Activated T-cell treated with anti-CD3 and anti-CD28 coated beads, Interleukin-2, amount 50 U/mL, for 72 hours (primary cell): ENCODE data around the gene CAMTA1. TPM values are rescaled to one million over a fixed set of nuclear protein-coding genes. Genes with fewer than 3 reads are reported as not detected.

ENCODE experiments used
- ATAC-seq, 2 donors: fragments of 150-1000 bp; cut with Tn5 transposase; replicated peaks in 1 of 2; 2 replicates each; pipeline ENCODE4 v1.10.0; 2021; ENCODE audit warnings: moderate library complexity in 2 of 2, mild to moderate bottlenecking in 1 of 2
- DNase-seq, 2 donors: peaks; one replicate each; pipeline ENCODE4 v3.0.0; 2021 to 2022; ENCODE audit warnings: mixed read lengths in 1 of 2
- H3K27ac Mint-ChIP-seq: one replicate; pipeline ENCODE4 v1.8.0; 2022; ENCODE audit warnings: mild to moderate bottlenecking, moderate library complexity, mixed read lengths
- H3K27me3 Mint-ChIP-seq: one replicate; pipeline ENCODE4 v1.8.0; 2022; ENCODE audit warnings: low read depth, mixed read lengths
- H3K36me3 Mint-ChIP-seq, 2 donors: one replicate each; pipeline ENCODE4 v1.8.0; 2022; ENCODE audit warnings: mixed read lengths in 2 of 2, mild to moderate bottlenecking in 1 of 2; ENCODE audit not compliant: insufficient read depth in 2 of 2
- H3K4me1 Mint-ChIP-seq: one replicate; pipeline ENCODE4 v1.8.0; 2022; ENCODE audit warnings: low read depth, mixed read lengths
- H3K4me3 Mint-ChIP-seq, 2 donors: one replicate each; pipeline ENCODE4 v1.8.0; 2022; ENCODE audit warnings: mild to moderate bottlenecking in 2 of 2, mixed read lengths in 2 of 2, moderate library complexity in 2 of 2
- H3K9me3 Mint-ChIP-seq, 2 donors: one replicate each; pipeline ENCODE4 v1.8.0; 2022; ENCODE audit warnings: mixed read lengths in 2 of 2
- total RNA-seq, 2 donors: library from RNA; stranded (reverse); gene quantifications; one replicate each; pipeline ENCODE4 v1.2.3, GENCODE V29; 2022

The CAMTA1 gene
- total RNA-seq, 2 donors from 2014 or later, result 47.8 to 63.3 TPM

DNA sequence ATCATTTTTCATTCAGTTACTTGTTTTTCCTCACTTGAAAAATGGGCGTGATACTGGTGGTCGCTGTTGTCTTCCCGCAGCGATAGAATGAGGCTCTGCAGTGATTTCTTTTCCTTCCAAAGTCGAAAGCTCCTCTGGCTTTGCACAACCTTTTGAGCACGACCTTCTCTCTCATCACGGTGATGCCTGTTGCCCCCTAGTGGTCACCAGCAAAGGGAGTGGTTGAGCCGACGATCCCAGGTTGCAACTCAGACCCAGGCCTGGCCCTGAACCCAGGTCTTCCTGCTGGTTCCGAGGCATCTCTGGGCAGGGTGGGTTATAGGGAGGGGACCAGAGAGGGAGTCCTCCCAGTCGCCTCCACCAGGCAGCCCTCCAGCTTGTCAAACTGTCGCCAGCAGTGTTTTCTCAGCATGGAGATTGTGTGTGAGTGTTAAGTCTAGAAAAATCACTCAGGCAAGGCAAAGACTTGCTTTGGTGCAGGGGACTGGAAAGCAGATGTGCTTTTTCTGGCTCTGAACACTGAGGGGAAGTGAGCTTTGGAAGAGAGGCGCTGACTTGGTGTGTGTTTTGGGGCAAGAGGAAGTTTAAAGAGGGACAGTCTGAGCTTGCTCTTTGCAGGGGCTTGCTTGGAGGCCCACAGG lies 285.3 kb downstream of the CAMTA1 start:
- DNase-seq, result peak; percentile 60 to 67
- H3K9me3 Mint-ChIP-seq, result no peaks in the 10 kb centered on the region
- ATAC-seq, result peak; percentile 44 to 57
- no peaks in the 10 kb centered on the region for H3K4me1 Mint-ChIP-seq
- no peak overlapping the region for H3K4me3 Mint-ChIP-seq
- H3K36me3 Mint-ChIP-seq, result no peaks in the 10 kb centered on the region
- H3K27ac Mint-ChIP-seq, result no peak overlapping the region
- peaks cover 17% of the 10 kb centered on the region for H3K27me3 Mint-ChIP-seq

DNA sequence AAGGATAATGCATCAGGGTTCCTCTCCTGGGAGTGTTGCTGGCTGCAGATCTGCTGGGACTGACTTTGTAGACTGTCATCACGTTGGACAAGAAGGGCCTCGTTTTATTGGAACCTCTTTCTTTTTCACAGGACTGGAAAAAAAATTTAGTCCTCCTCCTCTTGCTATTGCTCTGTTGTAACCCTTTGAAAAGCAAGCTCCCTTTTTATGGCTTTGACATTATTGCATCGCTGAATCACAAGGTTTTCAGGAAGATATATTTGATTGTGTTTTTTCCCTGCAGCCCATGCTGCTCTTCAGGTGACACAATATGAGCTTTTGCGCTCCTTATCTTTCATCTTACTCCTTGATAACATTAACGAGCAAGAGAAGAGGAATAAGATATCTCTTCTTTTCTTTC lies 290.9 kb downstream of the CAMTA1 start:
- H3K27ac Mint-ChIP-seq, result no peak overlapping the region
- peaks cover 0 to under 1% of the 10 kb centered on the region in 2 donors for H3K36me3 Mint-ChIP-seq
- ATAC-seq (no peak), DNase-seq (no peak)
- peaks cover 17% of the 10 kb centered on the region for H3K27me3 Mint-ChIP-seq
- H3K4me1 Mint-ChIP-seq, result no peaks in the 10 kb centered on the region
- H3K9me3 Mint-ChIP-seq, result peaks cover under 1% of the 10 kb centered on the region in 2 donors
- no peak overlapping the region for H3K4me3 Mint-ChIP-seq

DNA sequence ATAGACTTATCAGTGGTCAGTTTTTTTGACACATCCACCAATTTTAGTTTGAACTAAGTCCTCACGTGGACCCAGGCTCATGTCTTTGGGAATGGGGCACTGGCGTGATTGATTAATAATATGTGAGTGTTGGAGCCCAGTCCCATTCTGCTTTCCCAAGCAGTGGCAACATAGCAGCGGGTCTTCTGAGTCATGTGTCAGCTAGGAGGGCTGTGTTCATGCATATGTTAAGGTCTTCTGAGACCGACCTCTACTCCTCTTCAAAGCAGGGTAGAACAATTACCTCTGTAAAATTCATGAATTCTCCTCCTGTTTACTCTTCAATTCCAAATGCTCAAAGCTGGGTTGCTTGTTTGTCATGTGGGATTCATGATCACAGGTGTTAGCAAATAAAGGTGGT lies 291.3 kb downstream of the CAMTA1 start:
- no peak for DNase-seq
- ATAC-seq, result no peak
- Mint-ChIP-seq H3K27me3 (peaks cover 17% of the 10 kb centered on the region), H3K4me3 (no peak overlapping the region), H3K4me1 (no peaks in the 10 kb centered on the region), H3K36me3 (peaks cover 0 to 1% of the 10 kb centered on the region in 2 donors), H3K9me3 (peaks cover 1% of the 10 kb centered on the region in 2 donors), H3K27ac (no peak overlapping the region)

DNA sequence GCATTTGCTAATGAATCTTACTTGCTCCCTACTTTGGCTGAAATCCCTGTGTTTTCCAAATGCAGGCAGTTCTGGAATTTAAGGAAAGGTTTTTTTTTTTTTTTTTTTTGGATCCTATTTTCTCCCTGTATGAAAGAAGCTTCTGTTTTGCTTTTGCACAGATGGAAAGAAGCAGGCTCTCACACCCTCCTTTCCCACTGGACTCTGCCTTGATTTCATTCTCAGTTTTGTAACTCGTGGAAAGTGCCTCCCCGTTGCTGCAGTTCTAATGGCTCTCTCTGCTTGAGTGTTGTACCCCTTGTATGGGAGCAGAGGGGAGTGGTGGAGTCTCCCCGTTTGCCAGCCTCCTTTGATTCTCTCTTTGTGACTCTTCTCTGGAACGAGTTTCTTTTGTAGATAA lies 291.9 kb downstream of the CAMTA1 start:
- peaks cover 0 to 1% of the 10 kb centered on the region in 2 donors for H3K36me3 Mint-ChIP-seq
- DNase-seq (no peak), ATAC-seq (no peak)
- H3K4me1 Mint-ChIP-seq, result no peaks in the 10 kb centered on the region
- H3K27ac Mint-ChIP-seq, result no peak overlapping the region
- peaks cover 16% of the 10 kb centered on the region for H3K27me3 Mint-ChIP-seq
- H3K4me3 Mint-ChIP-seq, result no peak overlapping the region
- H3K9me3 Mint-ChIP-seq, result peaks cover 1% of the 10 kb centered on the region in 2 donors

DNA sequence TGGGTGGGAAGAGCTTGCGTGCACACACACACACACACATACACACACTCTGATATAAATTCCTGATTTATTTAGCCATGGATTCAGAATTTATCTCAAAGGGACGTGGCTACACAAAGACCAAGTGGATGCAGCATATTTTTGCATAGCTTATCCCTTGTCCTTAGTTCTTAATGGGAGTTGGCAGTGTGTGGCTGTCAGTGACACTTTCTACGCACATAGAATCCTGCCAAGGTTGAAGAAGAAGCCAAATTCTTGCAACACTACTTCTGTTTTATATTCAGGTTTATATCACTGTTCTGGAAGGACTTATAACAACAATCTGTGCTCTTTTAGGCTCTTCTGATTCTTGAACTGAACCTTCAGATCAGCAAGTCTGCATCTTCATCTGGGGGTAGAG lies 292.7 kb downstream of the CAMTA1 start:
- DNase-seq (no peak), ATAC-seq (no peak)
- Mint-ChIP-seq H3K36me3 (peaks cover 0 to 1% of the 10 kb centered on the region in 2 donors), H3K9me3 (peaks cover 1% of the 10 kb centered on the region in 2 donors), H3K4me1 (no peaks in the 10 kb centered on the region), H3K27me3 (peaks cover 8% of the 10 kb centered on the region), H3K27ac (no peak overlapping the region), H3K4me3 (no peak overlapping the region)

DNA sequence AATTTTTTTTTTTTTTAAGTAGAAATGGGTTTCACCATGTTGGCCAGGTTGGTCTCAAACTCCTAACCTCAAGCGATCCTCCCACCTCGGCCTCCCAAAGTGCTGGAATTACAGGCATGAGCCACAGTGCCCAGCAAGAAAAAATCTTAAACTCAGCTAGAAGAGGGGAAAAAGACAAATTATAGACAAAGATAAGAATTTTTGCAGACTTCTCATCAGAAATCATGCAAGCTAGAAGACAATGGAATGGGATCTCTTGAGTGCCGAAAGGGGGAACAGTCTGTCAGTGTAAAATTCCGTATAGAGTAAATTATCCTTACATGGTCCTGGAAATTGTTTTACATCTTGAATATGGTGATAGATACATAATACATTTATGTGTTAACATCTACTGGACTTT lies 294.4 kb downstream of the CAMTA1 start:
- Mint-ChIP-seq H3K36me3 (peaks cover 0 to 1% of the 10 kb centered on the region in 2 donors), H3K4me1 (no peaks in the 10 kb centered on the region), H3K27ac (no peak overlapping the region), H3K27me3 (peaks cover 7% of the 10 kb centered on the region), H3K4me3 (no peak overlapping the region), H3K9me3 (peaks cover 1% of the 10 kb centered on the region in 2 donors)
- DNase-seq, result no peak
- ATAC-seq, result no peak

DNA sequence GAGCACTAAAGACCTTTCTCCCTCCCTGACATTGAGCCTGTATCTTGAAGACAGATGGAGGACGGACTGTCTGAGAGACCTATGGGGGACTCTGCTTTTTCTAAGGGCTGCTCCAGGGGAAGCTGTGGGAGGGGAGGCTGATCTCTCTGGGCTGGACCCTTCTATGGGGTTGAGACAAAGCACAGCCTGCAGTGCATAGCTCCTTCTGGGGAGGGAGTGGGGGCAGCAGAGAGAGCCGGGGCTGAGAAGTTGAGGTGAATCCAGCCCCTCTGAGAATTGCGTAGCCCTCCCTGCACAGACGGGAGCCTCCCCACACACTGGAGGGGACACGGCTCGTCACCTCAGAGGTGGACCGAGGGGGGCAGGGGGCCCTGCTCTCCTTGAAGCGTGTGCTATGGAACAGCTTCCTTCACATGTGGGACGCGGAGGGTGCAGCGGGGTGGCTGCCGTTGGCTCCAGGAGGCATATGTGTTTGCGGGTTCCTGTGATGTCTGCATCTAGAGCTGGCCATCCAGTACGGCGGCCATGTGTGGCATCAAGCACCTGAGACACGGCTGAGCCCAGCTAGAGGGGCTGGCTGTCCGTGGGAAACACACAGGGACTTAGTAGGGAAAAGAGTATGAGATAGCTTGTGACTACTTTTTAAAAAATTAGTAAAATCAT lies 299.1 kb downstream of the CAMTA1 start:
- Mint-ChIP-seq H3K4me3 (no peak overlapping the region), H3K4me1 (no peaks in the 10 kb centered on the region), H3K9me3 (peaks cover 1% of the 10 kb centered on the region in 2 donors), H3K27me3 (no peaks in the 10 kb centered on the region), H3K36me3 (peaks cover 0 to 1% of the 10 kb centered on the region in 2 donors), H3K27ac (no peak overlapping the region)
- DNase-seq (no peak), ATAC-seq (no peak)

DNA sequence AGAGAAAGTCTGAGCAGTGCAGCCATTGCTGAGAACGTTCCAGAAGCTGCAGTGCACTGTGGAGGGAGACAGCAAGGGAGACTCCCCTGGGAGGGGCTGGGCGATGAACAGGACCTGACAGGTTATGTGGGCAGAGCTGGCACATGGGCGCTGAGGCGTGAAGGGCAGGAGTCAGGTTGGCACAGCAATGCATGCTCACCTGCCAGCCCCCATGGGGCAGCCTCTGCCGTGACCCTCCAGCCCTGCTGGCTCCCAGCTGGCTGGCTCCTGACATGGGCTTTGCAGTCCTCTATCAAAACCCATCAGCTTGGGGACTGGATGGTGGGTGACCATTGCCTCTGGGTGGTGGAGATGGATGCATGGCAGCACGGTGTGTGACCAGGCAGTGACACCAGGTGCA lies 300.3 kb downstream of the CAMTA1 start:
- Mint-ChIP-seq H3K4me3 (no peak overlapping the region), H3K9me3 (peaks cover 1% of the 10 kb centered on the region in 2 donors), H3K27me3 (no peaks in the 10 kb centered on the region), H3K27ac (no peak overlapping the region), H3K36me3 (peaks cover 0 to 1% of the 10 kb centered on the region in 2 donors), H3K4me1 (no peaks in the 10 kb centered on the region)
- DNase-seq (no peak), ATAC-seq (no peak)

DNA sequence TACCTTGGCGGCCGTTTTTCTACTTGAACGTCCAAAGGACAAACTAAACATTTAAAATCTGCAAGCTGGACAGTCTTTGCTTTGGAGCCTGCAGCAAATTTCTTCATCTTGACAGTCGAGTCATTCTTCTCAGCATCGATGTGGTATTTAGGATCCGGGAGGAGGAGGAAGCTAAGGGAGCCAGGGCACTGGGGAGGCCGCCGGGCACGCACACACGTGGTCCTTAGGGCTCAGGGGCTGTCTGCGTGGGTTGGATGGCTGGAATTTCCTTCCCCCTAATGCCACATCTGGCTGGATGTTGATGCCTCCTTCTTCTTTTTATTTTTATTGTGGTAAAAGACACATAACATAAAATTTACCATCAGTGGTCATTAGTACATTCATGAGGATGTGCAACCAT lies 300.9 kb downstream of the CAMTA1 start:
- H3K27me3 Mint-ChIP-seq, result no peaks in the 10 kb centered on the region
- ATAC-seq (no peak), DNase-seq (no peak)
- peaks cover 0 to under 1% of the 10 kb centered on the region in 2 donors for H3K36me3 Mint-ChIP-seq
- no peak overlapping the region for H3K27ac Mint-ChIP-seq
- no peak overlapping the region for H3K4me3 Mint-ChIP-seq
- H3K4me1 Mint-ChIP-seq, result no peaks in the 10 kb centered on the region
- peaks cover under 1% of the 10 kb centered on the region in 2 donors for H3K9me3 Mint-ChIP-seq

DNA sequence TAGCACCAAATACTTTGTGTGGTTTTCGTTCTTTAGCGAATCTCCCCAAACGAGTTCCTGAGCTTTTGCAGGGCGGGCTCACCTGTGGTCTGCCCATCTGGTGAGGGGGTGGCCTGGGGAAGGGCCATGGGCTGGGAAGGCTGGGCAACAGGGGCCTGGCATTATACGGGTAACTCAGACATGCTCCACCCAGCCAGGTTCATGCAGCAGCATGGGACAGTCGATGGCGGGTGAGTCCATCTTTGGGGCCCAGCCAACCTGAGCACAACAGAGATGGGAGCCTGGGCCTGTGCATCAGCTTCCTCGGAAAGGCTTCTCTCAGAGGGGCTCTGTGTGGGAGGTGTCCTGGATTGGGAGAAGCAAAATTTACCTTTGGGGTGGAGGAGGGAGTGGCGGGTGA lies 302.6 kb downstream of the CAMTA1 start:
- DNase-seq, result no peak
- Mint-ChIP-seq H3K4me3 (no peak overlapping the region), H3K9me3 (no peaks in the 10 kb centered on the region), H3K27ac (no peak overlapping the region), H3K36me3 (no peaks in the 10 kb centered on the region), H3K27me3 (no peaks in the 10 kb centered on the region), H3K4me1 (no peaks in the 10 kb centered on the region)
- ATAC-seq, result no peak

DNA sequence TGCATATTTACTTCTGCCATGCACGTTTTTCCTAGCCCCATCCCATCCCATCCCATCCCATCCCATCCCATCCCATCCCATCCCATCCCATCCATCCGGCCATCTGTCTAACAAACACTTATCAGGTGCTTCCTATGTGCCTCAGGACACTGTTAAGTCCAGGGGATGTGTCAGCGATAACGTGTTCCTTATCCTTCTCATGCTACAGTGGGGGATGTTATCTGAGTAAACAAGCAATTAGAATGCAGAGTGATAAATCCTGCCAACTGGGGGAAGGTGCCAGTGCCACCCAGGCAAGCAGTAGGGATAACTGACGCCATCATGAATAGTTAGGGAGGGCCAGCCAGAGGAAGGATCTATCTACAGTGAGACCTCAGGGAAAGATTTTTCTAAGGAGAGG lies 304.2 kb downstream of the CAMTA1 start:
- no peaks in the 10 kb centered on the region for H3K9me3 Mint-ChIP-seq
- no peak overlapping the region for H3K4me3 Mint-ChIP-seq
- H3K27me3 Mint-ChIP-seq, result no peaks in the 10 kb centered on the region
- no peak for ATAC-seq
- no peak overlapping the region for H3K27ac Mint-ChIP-seq
- H3K4me1 Mint-ChIP-seq, result no peaks in the 10 kb centered on the region
- DNase-seq, result no peak
- no peaks in the 10 kb centered on the region for H3K36me3 Mint-ChIP-seq

DNA sequence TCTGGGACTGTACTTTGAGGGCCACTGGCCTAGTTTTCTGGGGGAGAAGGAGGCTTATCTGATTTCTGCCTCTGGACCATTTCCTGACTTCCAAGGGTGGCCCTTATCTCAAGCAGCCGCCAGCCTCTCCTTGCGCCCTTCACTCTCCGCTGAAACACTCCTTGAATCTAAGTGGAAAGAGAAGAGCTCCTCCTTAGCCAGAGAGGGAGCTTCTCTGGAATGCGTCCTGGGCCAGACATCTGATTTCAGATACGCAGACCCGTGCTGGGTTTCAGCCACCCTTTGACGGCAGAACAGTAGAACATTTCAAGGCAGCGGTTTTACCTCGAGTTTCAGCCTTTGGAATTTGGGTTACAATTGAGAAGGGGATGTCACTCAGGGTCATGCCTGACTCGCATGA lies 308.0 kb downstream of the CAMTA1 start:
- Mint-ChIP-seq H3K9me3 (no peaks in the 10 kb centered on the region), H3K36me3 (no peaks in the 10 kb centered on the region), H3K27ac (no peak overlapping the region), H3K4me1 (no peaks in the 10 kb centered on the region), H3K4me3 (no peak overlapping the region), H3K27me3 (peaks cover 9% of the 10 kb centered on the region)
- DNase-seq (no peak), ATAC-seq (no peak)

DNA sequence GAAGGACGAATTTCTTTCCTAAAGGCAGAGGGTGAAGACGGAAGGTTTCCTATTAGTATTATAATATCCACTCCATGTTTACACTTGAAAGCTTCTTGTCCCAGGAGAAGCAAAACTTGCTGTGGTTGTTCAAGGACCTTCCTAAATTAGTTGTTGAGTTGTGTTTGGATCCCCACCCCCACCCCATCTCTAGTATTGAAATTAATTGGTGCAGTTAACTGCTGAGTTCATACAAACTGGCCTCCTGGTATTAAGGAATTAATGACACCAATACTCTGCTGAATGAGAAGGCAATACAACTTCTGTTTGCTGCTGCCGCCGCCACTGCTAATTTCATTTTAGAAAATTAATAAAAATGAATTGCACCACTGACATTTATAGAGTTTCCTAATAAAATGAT lies 308.8 kb downstream of the CAMTA1 start:
- peaks cover 9% of the 10 kb centered on the region for H3K27me3 Mint-ChIP-seq
- no peak overlapping the region for H3K27ac Mint-ChIP-seq
- ATAC-seq (no peak), DNase-seq (no peak)
- H3K4me3 Mint-ChIP-seq, result no peak overlapping the region
- H3K4me1 Mint-ChIP-seq, result no peaks in the 10 kb centered on the region
- no peaks in the 10 kb centered on the region for H3K9me3 Mint-ChIP-seq
- no peaks in the 10 kb centered on the region for H3K36me3 Mint-ChIP-seq

DNA sequence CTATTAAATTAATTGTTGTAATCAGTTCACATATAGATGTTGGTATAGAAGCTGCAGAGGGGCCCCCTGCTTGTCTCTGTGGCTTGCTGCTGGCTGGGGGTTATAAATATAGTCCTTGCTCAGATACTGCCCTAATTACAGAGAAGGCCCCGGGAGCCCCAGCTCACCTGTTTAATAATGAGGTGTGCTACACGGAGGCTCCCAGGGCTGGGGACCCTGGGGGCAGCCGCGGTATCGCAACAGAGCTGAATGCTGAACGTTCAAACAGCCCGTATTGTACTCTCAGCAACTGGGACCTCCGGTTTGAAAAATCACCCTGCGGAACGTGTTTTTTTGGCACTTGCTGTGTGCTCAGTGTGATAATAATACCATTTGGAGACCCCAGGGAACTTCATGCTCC lies 309.3 kb downstream of the CAMTA1 start:
- peaks cover 9% of the 10 kb centered on the region for H3K27me3 Mint-ChIP-seq
- no peak overlapping the region for H3K4me3 Mint-ChIP-seq
- H3K27ac Mint-ChIP-seq, result no peak overlapping the region
- no peak for ATAC-seq
- no peaks in the 10 kb centered on the region for H3K36me3 Mint-ChIP-seq
- H3K9me3 Mint-ChIP-seq, result no peaks in the 10 kb centered on the region
- no peak for DNase-seq
- H3K4me1 Mint-ChIP-seq, result no peaks in the 10 kb centered on the region
